Right lobe of liver (tissue), 4 donors: ENCODE measurements around the gene RBM44.

Experiments
- POLR2A ChIP-seq: fragments of 450-650 bp; IDR thresholded peaks from one replicate; pipeline ENCODE4 v1.6.1; 2017; ENCODE audit warnings: antibody characterized with exemption, mild to moderate bottlenecking
- TF ChIP-seq, protein P1 (sequence below), 4 donors: fragments of 200-600 bp in 3 of 4; fragments of 450-650 bp in 1 of 4; IDR thresholded peaks; one replicate each; pipeline versions ENCODE4 v1.5.1 to v1.8.0; 2016 to 2022; ENCODE audit warnings: antibody characterized with exemption in 4 of 4, mild to moderate bottlenecking in 2 of 4
- donor health status: DM: no; HTN: no; CAD: no.
- donor health status: DM: no; HTN: no; CAD: no.
- donor health status: DM: no; HTN: yes; CAD: no.

DNA sequence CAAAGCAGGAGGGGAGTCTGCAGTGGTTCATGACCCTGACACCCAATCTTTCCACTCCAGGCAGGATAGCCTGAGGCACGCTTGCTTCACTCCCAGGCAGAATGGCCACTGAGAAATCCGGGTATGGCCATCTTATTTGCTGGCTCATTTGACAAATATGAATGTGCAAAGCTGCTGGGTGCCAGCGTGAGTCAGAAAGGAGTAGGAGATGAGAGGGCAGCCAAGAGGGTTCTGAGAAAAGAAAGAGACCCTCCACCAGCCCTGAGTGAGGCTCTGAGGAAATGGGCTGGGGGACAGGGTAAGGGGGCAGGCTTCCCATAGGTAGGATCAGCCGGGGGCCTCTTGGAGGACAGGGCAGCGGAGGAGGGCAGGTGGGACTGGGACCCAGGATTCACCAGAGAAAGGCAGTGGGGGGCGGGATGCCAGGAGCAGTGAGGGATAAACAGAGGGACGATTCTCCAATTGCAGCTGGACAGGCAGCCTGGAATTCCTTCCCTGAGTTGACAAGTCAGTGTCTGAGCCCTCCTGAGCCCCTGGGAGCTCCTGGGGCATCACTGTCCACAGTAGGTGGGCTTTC is 76.1 kb downstream of the RBM44 start:
- TF ChIP-seq POLR2A = no peak
- TF ChIP-seq, protein P1, sequence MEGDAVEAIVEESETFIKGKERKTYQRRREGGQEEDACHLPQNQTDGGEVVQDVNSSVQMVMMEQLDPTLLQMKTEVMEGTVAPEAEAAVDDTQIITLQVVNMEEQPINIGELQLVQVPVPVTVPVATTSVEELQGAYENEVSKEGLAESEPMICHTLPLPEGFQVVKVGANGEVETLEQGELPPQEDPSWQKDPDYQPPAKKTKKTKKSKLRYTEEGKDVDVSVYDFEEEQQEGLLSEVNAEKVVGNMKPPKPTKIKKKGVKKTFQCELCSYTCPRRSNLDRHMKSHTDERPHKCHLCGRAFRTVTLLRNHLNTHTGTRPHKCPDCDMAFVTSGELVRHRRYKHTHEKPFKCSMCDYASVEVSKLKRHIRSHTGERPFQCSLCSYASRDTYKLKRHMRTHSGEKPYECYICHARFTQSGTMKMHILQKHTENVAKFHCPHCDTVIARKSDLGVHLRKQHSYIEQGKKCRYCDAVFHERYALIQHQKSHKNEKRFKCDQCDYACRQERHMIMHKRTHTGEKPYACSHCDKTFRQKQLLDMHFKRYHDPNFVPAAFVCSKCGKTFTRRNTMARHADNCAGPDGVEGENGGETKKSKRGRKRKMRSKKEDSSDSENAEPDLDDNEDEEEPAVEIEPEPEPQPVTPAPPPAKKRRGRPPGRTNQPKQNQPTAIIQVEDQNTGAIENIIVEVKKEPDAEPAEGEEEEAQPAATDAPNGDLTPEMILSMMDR (IDR thresholded peaks at IDR 0.05) = no peak
